DMS114 treated with DMSO at 0.1 percent for 48 hours (cell line): ENCODE results near the gene TGFB2.

Experiments used
- DNase-seq: peaks from one replicate; lab custom pipeline; 2025; ENCODE audit not compliant: unreplicated experiment; lab: John Stamatoyannopoulos, UW

The TGFB2 gene

DNA sequence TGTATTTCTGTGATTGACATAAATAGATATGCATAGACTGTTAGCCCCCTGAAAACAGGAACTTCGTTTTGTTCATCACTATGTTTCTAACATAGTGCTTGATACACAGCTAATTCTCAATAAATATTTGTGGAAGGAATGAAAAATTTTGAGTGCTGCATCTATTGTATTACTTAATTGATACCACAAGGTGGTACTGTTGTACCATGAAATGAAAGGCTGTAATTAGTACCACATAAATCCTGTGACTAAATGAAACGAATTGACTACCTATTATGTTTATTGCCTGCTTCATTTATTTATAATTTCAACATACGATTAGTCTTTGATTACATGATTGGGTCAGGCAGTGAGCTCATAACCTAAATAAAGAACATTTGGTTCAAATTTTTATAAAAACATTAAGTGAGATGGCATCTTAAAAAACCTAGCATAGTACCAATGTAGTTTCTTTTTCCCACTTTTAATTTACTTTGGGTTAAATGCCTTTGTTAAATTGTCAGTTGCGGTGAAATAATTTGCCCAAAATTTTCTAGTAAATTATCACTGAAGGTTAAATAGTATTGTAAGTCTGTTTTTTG is 15.0 kb upstream of the TGFB2 start:
- DNase-seq: peak; percentile 10

- no peak for DNase-seq
Measured at GRCh38 chr1:218332416-218332815, 12.7 kb upstream of the TGFB2 start.

- no peak for DNase-seq
Measured at GRCh38 chr1:218336328-218336727, 8.8 kb upstream of the TGFB2 start.

DNA sequence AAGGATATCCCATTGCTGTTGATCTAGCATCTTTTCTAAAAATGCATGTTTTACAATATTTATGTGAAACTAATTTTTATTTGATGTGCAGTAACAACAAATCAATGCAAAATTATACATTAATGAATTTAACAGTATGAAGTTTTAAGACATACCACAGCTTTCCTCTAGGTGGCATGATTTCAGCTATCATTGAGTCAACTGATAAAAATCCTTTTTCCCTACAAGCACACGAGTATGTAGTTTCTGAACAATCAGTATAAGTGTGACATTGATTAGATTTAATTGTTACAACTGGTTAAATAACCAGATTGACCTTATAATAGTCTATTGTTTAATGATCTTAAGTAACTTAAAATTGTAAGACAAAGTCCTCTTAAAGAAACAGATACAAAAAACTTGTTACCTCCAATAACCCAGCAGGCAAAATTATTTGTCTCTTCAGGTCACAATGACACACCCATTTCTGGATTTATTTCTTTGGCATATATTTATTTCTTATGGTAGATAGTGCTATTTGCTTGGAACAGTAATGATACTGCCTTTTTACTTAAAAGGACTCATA is 5.8 kb upstream of the TGFB2 start:
- DNase-seq: peak; percentile 25

DNA sequence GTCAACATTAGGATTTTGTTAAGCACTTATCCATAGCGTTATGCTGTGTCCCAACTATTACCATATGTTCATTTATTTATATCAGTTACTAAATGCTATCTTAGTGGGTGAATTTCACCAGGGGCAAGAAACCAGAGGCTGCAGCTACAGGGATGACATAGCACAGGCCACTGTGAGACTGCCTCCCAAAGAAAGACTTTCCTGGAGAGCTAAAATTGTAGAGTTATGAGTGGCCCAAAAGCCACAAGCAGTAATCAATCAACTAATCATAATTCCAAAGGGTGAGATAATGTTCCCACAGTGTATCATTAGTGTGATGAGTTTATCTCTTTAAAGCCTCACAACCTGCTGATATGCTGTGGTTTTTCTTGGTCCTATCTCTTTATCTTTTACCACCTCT is 3.8 kb upstream of the TGFB2 start:
- no peak for DNase-seq

DNA sequence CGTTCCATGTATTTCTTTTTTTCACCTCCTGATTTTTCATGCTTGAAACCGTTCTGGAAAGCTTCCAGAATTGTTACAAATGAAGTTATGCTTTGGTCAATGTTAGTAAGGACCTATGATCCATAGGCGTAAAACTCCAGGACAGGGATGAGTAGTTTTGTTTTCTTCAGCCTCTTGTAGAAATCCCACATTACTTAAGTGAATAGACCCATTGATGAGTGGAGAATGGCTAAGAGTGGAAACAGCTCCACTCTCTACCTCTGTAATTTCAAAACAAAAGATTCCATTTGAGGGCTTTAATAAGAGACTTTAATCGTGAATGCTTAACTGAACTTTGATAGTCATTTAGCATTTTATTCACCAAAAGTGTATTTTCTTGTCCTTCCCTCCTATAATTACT is 3.0 kb upstream of the TGFB2 start:
- DNase-seq: no peak

- DNase-seq: no peak
Measured at GRCh38 chr1:218345673-218346390, 696 bp downstream of the TGFB2 start.

DNA sequence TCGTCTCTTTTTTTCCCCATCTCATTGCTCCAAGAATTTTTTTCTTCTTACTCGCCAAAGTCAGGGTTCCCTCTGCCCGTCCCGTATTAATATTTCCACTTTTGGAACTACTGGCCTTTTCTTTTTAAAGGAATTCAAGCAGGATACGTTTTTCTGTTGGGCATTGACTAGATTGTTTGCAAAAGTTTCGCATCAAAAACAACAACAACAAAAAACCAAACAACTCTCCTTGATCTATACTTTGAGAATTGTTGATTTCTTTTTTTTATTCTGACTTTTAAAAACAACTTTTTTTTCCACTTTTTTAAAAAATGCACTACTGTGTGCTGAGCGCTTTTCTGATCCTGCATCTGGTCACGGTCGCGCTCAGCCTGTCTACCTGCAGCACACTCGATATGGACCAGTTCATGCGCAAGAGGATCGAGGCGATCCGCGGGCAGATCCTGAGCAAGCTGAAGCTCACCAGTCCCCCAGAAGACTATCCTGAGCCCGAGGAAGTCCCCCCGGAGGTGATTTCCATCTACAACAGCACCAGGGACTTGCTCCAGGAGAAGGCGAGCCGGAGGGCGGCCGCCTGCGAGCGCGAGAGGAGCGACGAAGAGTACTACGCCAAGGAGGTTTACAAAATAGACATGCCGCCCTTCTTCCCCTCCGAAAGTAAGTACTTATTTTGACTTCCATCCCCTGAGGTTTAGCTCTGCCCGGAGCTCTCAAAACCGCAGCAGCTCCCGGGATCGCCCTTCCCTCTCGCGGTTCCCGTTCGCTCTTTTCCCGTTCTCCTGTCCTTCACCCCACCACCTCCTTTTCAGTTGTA is 1.5 kb downstream of the TGFB2 start:
- peak; percentile 11 for DNase-seq

GRCh38 chr1:218347336-218347722 is 2.2 kb downstream of the TGFB2 start:
- no peak for DNase-seq

DNA sequence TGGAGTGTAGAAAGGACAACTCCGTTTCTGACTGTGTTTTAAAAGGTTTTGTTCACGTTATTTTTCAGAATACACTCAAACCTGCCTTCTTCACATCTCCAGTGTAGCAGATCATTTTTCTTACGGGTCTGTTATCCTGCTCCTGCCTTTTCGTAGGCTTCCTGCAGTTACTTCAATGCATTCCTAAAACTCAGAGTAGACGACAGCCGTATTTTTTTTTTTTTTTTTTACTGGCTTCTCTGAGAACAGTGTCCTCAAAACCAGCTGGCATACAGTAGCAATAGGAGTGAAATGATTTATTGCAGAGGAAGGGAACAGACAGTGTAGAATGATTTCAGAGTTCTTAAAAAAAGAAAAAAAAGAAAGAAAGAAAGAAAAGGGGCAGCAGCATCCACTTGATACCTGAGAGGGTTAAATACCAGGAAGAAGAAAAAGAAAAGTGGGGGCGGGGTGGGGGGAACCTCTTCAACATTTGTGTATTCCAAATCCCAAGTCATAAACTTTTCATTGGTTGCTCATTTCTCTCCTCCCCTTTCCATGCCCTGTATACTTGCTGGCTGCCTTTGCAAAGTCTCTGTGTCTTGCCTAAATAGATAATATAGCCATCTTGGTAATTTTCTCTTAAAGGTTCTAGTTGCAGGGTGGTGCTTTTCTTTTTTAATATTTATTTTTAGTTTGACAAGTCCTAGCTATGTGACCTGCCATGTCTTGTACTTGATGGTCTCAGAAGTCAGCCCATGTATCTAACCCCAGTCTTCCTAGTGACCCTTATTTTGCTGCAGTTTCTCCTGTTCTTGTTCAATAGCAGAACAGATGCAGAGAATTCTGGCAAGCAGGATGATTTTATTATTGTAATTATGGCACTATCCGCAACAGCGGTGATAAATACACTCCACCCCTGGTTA is 2.8 kb downstream of the TGFB2 start:
- no peak for DNase-seq

DNA sequence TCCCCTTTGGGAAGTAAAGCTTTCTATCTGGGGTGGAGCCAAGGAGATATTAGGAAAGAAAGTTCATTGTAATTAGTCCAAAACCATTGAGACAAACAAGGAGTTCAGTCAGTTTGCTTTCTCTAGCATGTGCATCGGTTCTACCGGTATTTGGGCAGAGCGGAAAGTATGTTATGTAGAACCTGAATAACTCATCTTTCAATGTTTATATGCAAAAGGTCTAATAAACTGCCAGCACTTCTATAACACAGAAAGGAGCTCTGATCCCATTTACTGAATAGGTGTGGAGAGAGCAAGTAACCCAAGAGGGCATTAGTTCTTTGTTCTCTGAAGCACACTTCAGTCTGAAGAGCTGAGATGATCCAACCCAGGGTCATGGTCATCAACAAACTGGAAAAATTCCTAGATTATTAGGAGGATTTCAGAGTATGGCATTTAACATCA is 3.5 kb downstream of the TGFB2 start:
- DNase-seq: no peak

DNA sequence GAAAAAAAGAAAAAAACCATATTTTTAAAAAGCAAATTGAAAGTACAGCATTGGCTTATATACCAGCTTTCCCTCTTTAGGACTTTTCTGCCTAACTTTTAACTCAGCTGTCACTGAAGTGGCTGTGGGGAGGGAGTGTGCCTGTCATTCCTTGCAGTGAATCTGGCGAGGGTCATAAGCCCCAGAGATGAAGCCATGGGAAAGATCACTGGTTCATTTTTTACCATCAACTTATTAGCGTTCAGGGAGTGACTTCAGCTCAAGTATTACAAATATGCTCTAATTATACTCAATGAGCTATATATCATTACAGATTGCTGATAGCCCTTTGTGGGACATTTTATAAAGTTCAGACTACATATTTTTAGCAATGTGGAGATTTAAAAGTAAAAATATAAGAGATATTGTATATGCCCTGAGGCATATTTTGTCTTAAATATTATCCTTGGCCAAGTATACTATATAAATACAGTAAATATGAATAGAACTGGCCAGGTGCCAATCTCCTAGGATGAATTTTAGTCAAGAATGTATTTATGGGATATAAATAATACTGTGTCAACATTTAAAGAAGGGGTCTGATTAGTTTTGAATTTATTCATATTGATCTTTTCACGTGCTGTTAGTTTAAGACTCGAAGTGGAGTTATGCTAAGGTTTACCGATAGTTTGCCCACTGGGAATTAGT is 4.4 kb downstream of the TGFB2 start:
- DNase-seq: no peak

GRCh38 chr1:218350035-218350525 is 4.9 kb downstream of the TGFB2 start:
- DNase-seq: no peak

- DNase-seq: no peak
Measured at GRCh38 chr1:218350801-218351266, 5.7 kb downstream of the TGFB2 start.

DNA sequence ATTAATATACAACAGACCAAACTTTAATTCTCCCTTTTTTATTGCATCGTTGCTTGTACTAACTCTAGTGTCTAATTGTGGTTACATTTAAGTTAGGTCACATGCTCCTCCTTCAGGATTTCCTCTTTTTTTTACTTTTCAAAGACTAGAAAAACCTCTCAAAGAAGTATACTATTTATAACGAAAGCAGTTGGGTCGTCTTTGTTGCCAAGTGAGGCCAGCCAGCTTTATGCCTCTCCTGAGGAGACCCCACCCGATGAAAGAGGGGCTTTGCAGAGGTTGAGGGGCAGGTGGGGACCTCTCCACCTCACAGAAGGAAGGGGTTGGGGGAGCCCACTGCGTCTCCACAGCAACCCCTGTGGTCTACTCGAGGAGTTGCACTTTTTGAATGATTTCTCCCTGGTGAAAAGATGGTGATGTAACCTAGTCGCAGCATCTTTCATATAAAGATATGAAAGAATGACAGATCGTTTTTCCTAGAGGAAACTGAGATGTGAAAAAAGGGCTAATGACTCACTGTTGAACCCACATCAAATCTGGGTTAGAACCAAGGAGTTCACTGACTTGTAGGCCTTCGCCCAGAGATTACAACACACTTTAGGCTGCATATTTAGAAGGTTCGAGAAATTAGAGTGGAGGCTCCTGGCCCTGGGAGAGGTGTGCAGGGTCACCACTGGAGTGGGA is 6.4 kb downstream of the TGFB2 start:
- no peak for DNase-seq

GRCh38 chr1:218352075-218352438 is 6.9 kb downstream of the TGFB2 start:
- DNase-seq: no peak

DNA sequence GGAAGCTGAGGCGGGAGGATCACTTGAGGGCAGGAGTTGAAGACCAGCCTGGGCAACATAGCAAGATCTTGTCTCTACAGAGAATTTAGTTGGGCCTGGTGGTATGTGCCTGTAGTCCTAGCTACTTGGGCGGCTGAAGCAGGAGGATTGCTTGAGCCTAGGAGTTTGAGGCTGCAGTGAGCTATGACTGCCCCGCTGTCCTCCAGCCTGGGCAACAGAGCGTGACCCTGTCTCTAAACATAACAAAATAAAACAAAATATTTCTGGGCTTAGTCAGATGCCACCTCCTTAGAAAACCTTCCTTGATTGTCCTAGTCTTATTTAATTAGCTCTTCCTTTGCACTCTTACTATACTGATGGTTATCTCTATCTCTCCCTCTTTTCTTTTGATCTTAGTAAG is 8.5 kb downstream of the TGFB2 start:
- no peak for DNase-seq

GRCh38 chr1:218355278-218355677 is 10.1 kb downstream of the TGFB2 start:
- DNase-seq: no peak

- DNase-seq: no peak
Measured at GRCh38 chr1:218357211-218357892, 12.2 kb downstream of the TGFB2 start.
